Measurements from ENCODE around the gene THRA. TPM values are rescaled to one million over a fixed set of nuclear protein-coding genes. Genes with fewer than 3 reads are reported as not detected.

THRA gene
- total and polyA plus RNA-seq, 9 of the 15 experiments (the other 6 are each of a cell fraction or from before 2014, with no cell fraction given) = 0.34 to 23.4 (median 12.7) TPM

GRCh38 chr17:40098846-40099618, 36.3 kb downstream of the THRA start (continued):
- TF ChIP-seq ATF6 (CRISPR knock-in tag; IDR thresholded peaks at IDR 0.05) (no peak), ZBTB34 (CRISPR knock-in tag; IDR thresholded peaks at IDR 0.05) (no peak), LEF1 (IDR thresholded peaks at IDR 0.05) (peak; percentile 93), CBX1 (IDR thresholded peaks at IDR 0.05; ENCODE audit: low read depth) (no peak), ZNF449 (CRISPR knock-in tag; IDR thresholded peaks at IDR 0.05) (no peak), GMEB1 (CRISPR knock-in tag; IDR thresholded peaks at IDR 0.05) (no peak), PHB (CRISPR knock-in tag; IDR thresholded peaks at IDR 0.05) (no peak), NEUROD1 (IDR thresholded peaks at IDR 0.05; ENCODE audit: borderline replicate concordance, low read depth, low read length, partially characterized antibody) (peak; percentile 29), NCOA2 (IDR thresholded peaks at IDR 0.05; ENCODE audit: partially characterized antibody in 2 of 2) (no peak), SMC3 (conservative IDR thresholded peaks at IDR 0.05; ENCODE audit: insufficient read depth, low read depth, low read length) (no peak), SNIP1 (IDR thresholded peaks at IDR 0.05; ENCODE audit: low read depth) (no peak; the same call in 1 of the 2 replicates), ZNF740 (CRISPR knock-in tag; IDR thresholded peaks at IDR 0.05) (no peak), ZNF740 (tag; IDR thresholded peaks at IDR 0.05) (no peak), HDAC8 (tag; IDR thresholded peaks at IDR 0.05) (no peak), STAG1 (CRISPR knock-in tag; IDR thresholded peaks at IDR 0.05; ENCODE audit: borderline replicate concordance) (no peak), ZSCAN32 (CRISPR knock-in tag; IDR thresholded peaks at IDR 0.05) (no peak), ZZZ3 (IDR thresholded peaks at IDR 0.05) (no peak), C11orf30 (IDR thresholded peaks at IDR 0.05; ENCODE audit: low read depth) (no peak), EZH2 (IDR thresholded peaks at IDR 0.05; ENCODE audit: borderline replicate concordance, low read depth, low read length) (no peak)

Measured in K562 (cell line).